Breast epithelium (tissue), 3 donors: Measurements from ENCODE around the gene VAC14.
"Not testable (repeated sequence)": the region's sequence is repeated elsewhere in the genome, so short reads cannot be mapped to it uniquely, and the experiment has no call there.

ENCODE experiments used
- POLR2A ChIP-seq: fragments of 450-650 bp; IDR thresholded peaks from one replicate; pipeline ENCODE4 v1.6.1; 2016; ENCODE audit warnings: antibody characterized with exemption, mild to moderate bottlenecking, moderate library complexity
- TF ChIP-seq, protein P1 (sequence below), 3 donors: fragments of 450-650 bp; IDR thresholded peaks; one replicate each; pipeline ENCODE4 v1.5.1; 2016 to 2017; ENCODE audit warnings: antibody characterized with exemption in 3 of 3, mild to moderate bottlenecking in 3 of 3, moderate library complexity in 3 of 3

DNA sequence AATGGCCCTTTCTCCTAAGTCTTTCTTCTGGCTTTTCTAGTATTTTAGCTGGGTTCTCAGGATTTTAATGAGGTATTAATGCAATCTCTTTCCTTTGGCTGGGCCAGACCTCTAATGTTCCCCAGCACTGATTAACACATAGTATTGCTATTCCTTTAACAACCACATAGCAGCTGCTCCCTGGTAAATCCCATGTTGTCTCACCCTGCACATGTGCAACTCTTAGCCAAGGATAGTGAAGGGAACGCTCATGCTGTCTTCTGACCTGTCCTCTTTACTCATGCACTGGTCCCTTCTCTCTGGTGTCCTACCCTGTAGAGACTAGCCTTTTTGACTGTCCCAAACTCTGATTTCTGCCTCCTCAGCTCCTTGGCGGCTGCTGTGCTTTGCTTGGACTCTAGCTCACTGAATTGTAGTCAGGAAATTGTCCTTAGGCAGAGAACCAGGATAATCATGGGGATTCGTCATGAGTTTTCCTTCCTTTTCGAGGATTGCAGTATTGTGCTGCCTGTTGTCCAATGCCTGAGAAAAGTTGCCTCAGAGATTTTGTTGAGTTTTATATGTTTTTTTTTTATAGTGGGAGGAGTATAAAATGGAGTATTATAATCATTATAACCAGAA lies 22.6 kb upstream of the VAC14 start:
- TF ChIP-seq, protein P1, sequence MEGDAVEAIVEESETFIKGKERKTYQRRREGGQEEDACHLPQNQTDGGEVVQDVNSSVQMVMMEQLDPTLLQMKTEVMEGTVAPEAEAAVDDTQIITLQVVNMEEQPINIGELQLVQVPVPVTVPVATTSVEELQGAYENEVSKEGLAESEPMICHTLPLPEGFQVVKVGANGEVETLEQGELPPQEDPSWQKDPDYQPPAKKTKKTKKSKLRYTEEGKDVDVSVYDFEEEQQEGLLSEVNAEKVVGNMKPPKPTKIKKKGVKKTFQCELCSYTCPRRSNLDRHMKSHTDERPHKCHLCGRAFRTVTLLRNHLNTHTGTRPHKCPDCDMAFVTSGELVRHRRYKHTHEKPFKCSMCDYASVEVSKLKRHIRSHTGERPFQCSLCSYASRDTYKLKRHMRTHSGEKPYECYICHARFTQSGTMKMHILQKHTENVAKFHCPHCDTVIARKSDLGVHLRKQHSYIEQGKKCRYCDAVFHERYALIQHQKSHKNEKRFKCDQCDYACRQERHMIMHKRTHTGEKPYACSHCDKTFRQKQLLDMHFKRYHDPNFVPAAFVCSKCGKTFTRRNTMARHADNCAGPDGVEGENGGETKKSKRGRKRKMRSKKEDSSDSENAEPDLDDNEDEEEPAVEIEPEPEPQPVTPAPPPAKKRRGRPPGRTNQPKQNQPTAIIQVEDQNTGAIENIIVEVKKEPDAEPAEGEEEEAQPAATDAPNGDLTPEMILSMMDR (IDR thresholded peaks at IDR 0.05) = not testable (repeated sequence)
- not testable (repeated sequence) for TF ChIP-seq POLR2A
